ENCODE measurements around the gene DPY19L3. TPM values are rescaled to one million over a fixed set of nuclear protein-coding genes. Genes with fewer than 3 reads are reported as not detected.
A peak's percentile ranks its signal among the peaks of the same experiment; 100 is the strongest.

The DPY19L3 gene
- total RNA-seq, 2 donors from 2014 or later, result 86.5 to 112 TPM

- Histone ChIP-seq H3K4me1 (ENCODE audit: control insufficient read depth, insufficient read depth, low read length) (no peaks in the 10 kb centered on the region), H3K9ac (ENCODE audit: extremely low read depth, low read length, poor library complexity, severe bottlenecking) (no peak overlapping the region), H3K27me3 (ENCODE audit: control insufficient read depth, insufficient read depth, low read length, poor library complexity, severe bottlenecking) (no peaks in the 10 kb centered on the region), H3K4me3 (ENCODE audit: low read length) (no peak overlapping the region), H3K36me3 (ENCODE audit: control insufficient read depth, insufficient read depth, low read length) (peaks cover 79% of the 10 kb centered on the region), H3K27ac (ENCODE audit: low read depth, low read length) (no peak overlapping the region), H3K9me3 (ENCODE audit: control insufficient read depth, low read length) (no peaks in the 10 kb centered on the region)
- Mint-ChIP-seq H3K27me3 (ENCODE audit: insufficient read depth) (no peaks in the 10 kb centered on the region), H3K4me1 (no peaks in the 10 kb centered on the region), H3K9me3 (no peaks in the 10 kb centered on the region), H3K36me3 (ENCODE audit: low read depth) (peaks cover 53% of the 10 kb centered on the region), H3K27ac (no peak overlapping the region), H3K4me3 (no peak overlapping the region)
- no peak for DNase-seq
- WGBS, 2 experiments (ENCODE audit: insufficient coverage in 1 of 2, insufficient read length in 1 of 2), result 93 to 100% methylated on average over 1 to 3 of the region's 3 CpGs
- TF ChIP-seq, protein P1, sequence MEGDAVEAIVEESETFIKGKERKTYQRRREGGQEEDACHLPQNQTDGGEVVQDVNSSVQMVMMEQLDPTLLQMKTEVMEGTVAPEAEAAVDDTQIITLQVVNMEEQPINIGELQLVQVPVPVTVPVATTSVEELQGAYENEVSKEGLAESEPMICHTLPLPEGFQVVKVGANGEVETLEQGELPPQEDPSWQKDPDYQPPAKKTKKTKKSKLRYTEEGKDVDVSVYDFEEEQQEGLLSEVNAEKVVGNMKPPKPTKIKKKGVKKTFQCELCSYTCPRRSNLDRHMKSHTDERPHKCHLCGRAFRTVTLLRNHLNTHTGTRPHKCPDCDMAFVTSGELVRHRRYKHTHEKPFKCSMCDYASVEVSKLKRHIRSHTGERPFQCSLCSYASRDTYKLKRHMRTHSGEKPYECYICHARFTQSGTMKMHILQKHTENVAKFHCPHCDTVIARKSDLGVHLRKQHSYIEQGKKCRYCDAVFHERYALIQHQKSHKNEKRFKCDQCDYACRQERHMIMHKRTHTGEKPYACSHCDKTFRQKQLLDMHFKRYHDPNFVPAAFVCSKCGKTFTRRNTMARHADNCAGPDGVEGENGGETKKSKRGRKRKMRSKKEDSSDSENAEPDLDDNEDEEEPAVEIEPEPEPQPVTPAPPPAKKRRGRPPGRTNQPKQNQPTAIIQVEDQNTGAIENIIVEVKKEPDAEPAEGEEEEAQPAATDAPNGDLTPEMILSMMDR (conservative IDR thresholded peaks at IDR 0.05), result no peak
These were observed 53.8 kb downstream of the DPY19L3 start for GRCh38 chr19:32459204-32459865.

GRCh38 chr19:32460476-32460875, 54.9 kb downstream of the DPY19L3 start:
- Mint-ChIP-seq H3K27ac (no peak overlapping the region), H3K4me3 (no peak overlapping the region), H3K4me1 (no peaks in the 10 kb centered on the region), H3K9me3 (no peaks in the 10 kb centered on the region), H3K27me3 (ENCODE audit: insufficient read depth) (no peaks in the 10 kb centered on the region), H3K36me3 (ENCODE audit: low read depth) (peaks cover 50% of the 10 kb centered on the region)
- H3K9me3 ChIP-seq (ENCODE audit: control insufficient read depth, low read length), result no peaks in the 10 kb centered on the region
- H3K27ac ChIP-seq (ENCODE audit: low read depth, low read length), result no peak overlapping the region
- 94 to 100% methylated on average over 3 of the region's 3 CpGs for WGBS, 2 experiments (ENCODE audit: insufficient coverage in 1 of 2, insufficient read length in 1 of 2)
- H3K27me3 ChIP-seq (ENCODE audit: control insufficient read depth, insufficient read depth, low read length, poor library complexity, severe bottlenecking), result no peaks in the 10 kb centered on the region
- no peak overlapping the region for H3K9ac ChIP-seq (ENCODE audit: extremely low read depth, low read length, poor library complexity, severe bottlenecking)
- no peak overlapping the region for H3K4me3 ChIP-seq (ENCODE audit: low read length)
- TF ChIP-seq, protein P1 (conservative IDR thresholded peaks at IDR 0.05), result no peak
- H3K36me3 ChIP-seq (ENCODE audit: control insufficient read depth, insufficient read depth, low read length), result peaks cover 69% of the 10 kb centered on the region
- DNase-seq, result no peak
- H3K4me1 ChIP-seq (ENCODE audit: control insufficient read depth, insufficient read depth, low read length), result no peaks in the 10 kb centered on the region

- Mint-ChIP-seq H3K9me3 (no peaks in the 10 kb centered on the region), H3K27ac (no peak overlapping the region), H3K36me3 (ENCODE audit: low read depth) (peaks cover 41% of the 10 kb centered on the region), H3K4me1 (no peaks in the 10 kb centered on the region), H3K27me3 (ENCODE audit: insufficient read depth) (no peaks in the 10 kb centered on the region), H3K4me3 (no peak overlapping the region)
- H3K27ac ChIP-seq (ENCODE audit: low read depth, low read length), result no peak overlapping the region
- no peaks in the 10 kb centered on the region for H3K4me1 ChIP-seq (ENCODE audit: control insufficient read depth, insufficient read depth, low read length)
- H3K9ac ChIP-seq (ENCODE audit: extremely low read depth, low read length, poor library complexity, severe bottlenecking), result no peak overlapping the region
- H3K27me3 ChIP-seq (ENCODE audit: control insufficient read depth, insufficient read depth, low read length, poor library complexity, severe bottlenecking), result no peaks in the 10 kb centered on the region
- H3K9me3 ChIP-seq (ENCODE audit: control insufficient read depth, low read length), result no peaks in the 10 kb centered on the region
- no peak for DNase-seq
- TF ChIP-seq, protein P1 (conservative IDR thresholded peaks at IDR 0.05), result peak; percentile 61
- no peak overlapping the region for H3K4me3 ChIP-seq (ENCODE audit: low read length)
- 95% methylated on average over 2 of the region's 2 CpGs; no CpG with 5 or more reads in 1 of the 2 experiments for WGBS, 2 experiments (ENCODE audit: insufficient coverage in 1 of 2, insufficient read length in 1 of 2)
- H3K36me3 ChIP-seq (ENCODE audit: control insufficient read depth, insufficient read depth, low read length), result peaks cover 64% of the 10 kb centered on the region
These were observed 58.7 kb downstream of the DPY19L3 start for GRCh38 chr19:32464279-32464678.
